SK-N-SH (cell line): ENCODE data around the gene SHLD2. TPM values are rescaled to one million over a fixed set of nuclear protein-coding genes. Genes with fewer than 3 reads are reported as not detected.
"Not testable (repeated sequence)": the region's sequence is repeated elsewhere in the genome, so short reads cannot be mapped to it uniquely, and the experiment has no call there.

Source experiments
- CTCF ChIA-PET: fragments of 300-600, 350-600 bp; formaldehyde crosslinking; extraction: SDS; loops from one replicate; lab custom pipeline; 2021; lab: Yijun Ruan, JAX
- POLR2A ChIA-PET: fragments of 350-600 bp; sonication (Branson Sonifier 250); formaldehyde crosslinking; extraction: SDS; loops from one replicate; lab custom pipeline; 2020; ENCODE audit warnings: antibody characterized with exemption, inconsistent platforms; lab: Yijun Ruan, JAX
- DNase-seq: peaks from one replicate; pipeline ENCODE4 v3.0.0; 2012
- H2AFZ ChIP-seq: fragments of 200-600 bp; sonication (generic); 2 replicates; pipeline ENCODE4 v1.8.1; 2016; ENCODE audit warnings: antibody characterized with exemption, mild to moderate bottlenecking, low read depth
- H3F3A ChIP-seq: fragments of 200-600 bp; sonication (generic); replicated peaks from 2 replicates; pipeline ENCODE3; 2016; ENCODE audit warnings: antibody characterized with exemption, mild to moderate bottlenecking; ENCODE audit not compliant: insufficient read depth
- H3K27ac ChIP-seq, 2 experiments: fragments of 200-500 bp in 1 of 2; fragments of 200-600 bp in 1 of 2; sonication (Bioruptor generic) in 1 of 2; sonication (generic), shearing (Covaris generic) in 1 of 2; 2 replicates each; pipeline versions ENCODE4 v1.5.1 to v1.6.1; 2014 to 2016; ENCODE audit warnings: low read depth in 2 of 2, inconsistent platforms in 1 of 2, low read length in 1 of 2, mild to moderate bottlenecking in 1 of 2, mixed read lengths in 1 of 2
- H3K27me3 ChIP-seq: fragments of 200-600 bp; sonication (generic), shearing (Covaris generic); 2 replicates; pipeline ENCODE4 v1.6.1; 2016; ENCODE audit warnings: mixed run types; ENCODE audit not compliant: insufficient read depth
- H3K36me3 ChIP-seq, 2 experiments: fragments of 200-500 bp in 1 of 2; fragments of 200-600 bp in 1 of 2; sonication (Bioruptor generic) in 1 of 2; sonication (generic) in 1 of 2; replicated peaks in 1 of 2; 2 replicates each; pipeline versions ENCODE3 to v1.5.1; 2014 to 2016; ENCODE audit warnings: low read length in 1 of 2, mild to moderate bottlenecking in 1 of 2; ENCODE audit not compliant: insufficient read depth in 2 of 2, control insufficient read depth in 1 of 2
- H3K4me1 ChIP-seq, 2 experiments: fragments of 200-500 bp in 1 of 2; fragments of 200-600 bp in 1 of 2; sonication (Bioruptor generic) in 1 of 2; sonication (generic), shearing (Covaris generic) in 1 of 2; 2 replicates each; pipeline versions ENCODE4 v1.5.1 to v1.6.1; 2014 to 2016; ENCODE audit warnings: low read depth in 1 of 2, low read length in 1 of 2, mixed run types in 1 of 2; ENCODE audit not compliant: insufficient read depth in 2 of 2, control insufficient read depth in 1 of 2
- H3K4me2 ChIP-seq: fragments of 200-600 bp; sonication (generic), shearing (Covaris generic); 2 replicates; pipeline ENCODE4 v1.6.1; 2017; ENCODE audit warnings: mixed run types
- H3K4me3 ChIP-seq, 2 experiments: fragments of 200-500 bp in 1 of 2; fragments of 200-600 bp in 1 of 2; sonication (Bioruptor generic) in 1 of 2; sonication (generic), shearing (Covaris generic) in 1 of 2; 2 replicates each; pipeline versions ENCODE4 v1.5.1 to v1.8.1; 2014 to 2016; ENCODE audit warnings: low read depth in 2 of 2, inconsistent platforms in 1 of 2, low read length in 1 of 2, mild to moderate bottlenecking in 1 of 2, mixed read lengths in 1 of 2, moderate library complexity in 1 of 2
- H3K79me2 ChIP-seq: fragments of 200-600 bp; sonication (generic); 2 replicates; pipeline ENCODE4 v1.8.1; 2017; ENCODE audit warnings: mild to moderate bottlenecking; ENCODE audit not compliant: insufficient read depth
- H3K9ac ChIP-seq: fragments of 200-600 bp; sonication (generic); 2 replicates; pipeline ENCODE4 v1.6.1; 2017; ENCODE audit warnings: mixed run types
- H3K9me2 ChIP-seq: fragments of 200-600 bp; sonication (generic); 2 replicates; pipeline ENCODE4 v1.6.1; 2017; ENCODE audit warnings: mixed run types
- H3K9me3 ChIP-seq: fragments of 200-600 bp; sonication (generic); 2 replicates; pipeline ENCODE4 v1.6.1; 2017; ENCODE audit warnings: mixed run types, mild to moderate bottlenecking, moderate library complexity
- H4K20me1 ChIP-seq: fragments of 200-600 bp; sonication (generic); 2 replicates; pipeline ENCODE4 v1.6.1; 2017; ENCODE audit warnings: mild to moderate bottlenecking, mixed run types; ENCODE audit not compliant: insufficient read depth
- WGBS: methylation state at CpG from one replicate; pipeline ENCODE4 v1.1.6; 2017; ENCODE audit warnings: low lambda C conversion rate; 5-methylcytosine and 5-hydroxymethylcytosine counted together
- polyA plus RNA-seq, 3 experiments: library from polyadenylated mRNA; depleted of rRNA; stranded (reverse); fragments of >200 nt; gene quantifications; 2 replicates each; pipeline ENCODE4 v1.2.3, GENCODE V29; 2012
- TF ChIP-seq, protein P1 (sequence below): fragments of 200-600 bp; sonication (generic); IDR thresholded peaks from 2 replicates; pipeline ENCODE4 v1.6.1; 2017; ENCODE audit warnings: antibody characterized with exemption, mild to moderate bottlenecking, moderate library complexity

The SHLD2 gene
- polyA plus RNA-seq, 1 of the 3 experiments (the other 2 are of a cell fraction) = 4.7 TPM

DNA sequence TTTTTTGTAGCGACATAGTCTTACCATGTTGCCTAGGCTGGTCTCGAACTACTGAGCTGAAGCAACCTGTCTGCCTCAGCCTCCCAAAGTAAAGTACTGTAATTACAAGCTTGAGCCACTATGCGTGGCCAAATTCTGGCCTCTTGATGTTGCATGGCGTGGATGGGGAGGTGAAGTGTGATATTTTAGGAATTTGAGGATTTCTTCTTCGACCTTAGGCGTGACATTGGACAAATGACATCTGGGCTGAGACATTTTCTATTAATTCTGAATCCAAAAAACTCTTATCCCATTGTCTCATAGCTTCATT, 48.1 kb downstream of the SHLD2 start:
- 96% methylated on average over 6 of the region's 6 CpGs for WGBS
- H3K9me2 ChIP-seq, DNase-seq, H3F3A ChIP-seq, H3K36me3 ChIP-seq, H3K27ac ChIP-seq, H3K4me3 ChIP-seq, H3K79me2 ChIP-seq, H3K4me2 ChIP-seq, H3K27me3 ChIP-seq, H3K9ac ChIP-seq, H4K20me1 ChIP-seq, H3K9me3 ChIP-seq, CTCF ChIA-PET, POLR2A ChIA-PET, H2AFZ ChIP-seq, H3K4me1 ChIP-seq: not testable (repeated sequence)

DNA sequence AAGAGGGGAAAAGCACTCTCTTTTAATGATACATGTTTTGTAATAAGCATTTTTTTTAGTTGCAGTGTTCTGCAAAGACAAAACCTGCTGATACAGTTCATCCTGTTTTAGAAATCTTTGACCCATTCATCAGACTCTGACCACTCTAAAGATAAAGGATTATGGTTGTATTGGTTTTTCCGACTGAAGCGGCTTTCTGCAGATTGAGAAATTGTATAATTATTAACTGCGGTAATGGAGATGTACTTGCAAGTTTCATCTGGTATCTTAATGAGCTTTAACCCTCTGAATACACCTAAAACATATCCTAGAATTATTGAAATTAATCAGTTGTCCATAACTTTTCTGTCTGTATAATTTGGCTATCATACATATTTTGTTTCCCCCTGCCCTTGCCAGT, 50.6 kb downstream of the SHLD2 start:
- H3K4me1 ChIP-seq, POLR2A ChIA-PET, H3F3A ChIP-seq, DNase-seq, H3K4me3 ChIP-seq, H3K4me2 ChIP-seq, H3K9me3 ChIP-seq, H3K27ac ChIP-seq, CTCF ChIA-PET, H3K27me3 ChIP-seq, H2AFZ ChIP-seq, H3K9ac ChIP-seq, H3K9me2 ChIP-seq, H3K36me3 ChIP-seq, H3K79me2 ChIP-seq, H4K20me1 ChIP-seq: not testable (repeated sequence)
- 100% methylated on average over 3 of the region's 3 CpGs for WGBS

DNA sequence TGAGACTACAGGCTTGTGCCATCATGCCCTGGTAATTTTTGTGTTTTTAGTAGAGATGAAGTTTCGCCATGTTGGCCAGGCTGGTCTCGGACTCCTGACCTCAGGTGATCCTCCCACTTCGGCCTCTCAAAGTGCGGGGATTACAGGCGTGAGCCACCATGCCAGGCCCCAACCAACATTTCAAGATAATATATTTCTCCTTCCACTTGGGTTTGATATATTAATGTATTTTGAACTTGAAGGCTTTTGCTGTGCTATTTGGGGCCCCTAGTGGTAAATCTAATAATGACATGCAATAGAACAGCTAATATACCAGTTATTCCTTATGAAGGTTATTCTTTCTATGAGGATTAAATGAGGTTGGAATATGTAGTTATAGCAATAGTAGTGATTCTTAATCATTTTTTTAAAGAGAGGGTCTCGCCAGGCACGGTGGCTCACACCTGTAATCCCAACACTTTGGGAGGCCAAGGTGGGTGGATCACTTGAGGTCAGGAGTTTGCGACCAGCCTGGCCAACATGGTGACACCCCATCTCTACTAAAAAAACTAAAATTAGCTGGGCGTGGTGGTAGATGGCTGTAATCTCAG, 54.1 kb downstream of the SHLD2 start:
- H3K9me3 ChIP-seq, POLR2A ChIA-PET, H3K4me1 ChIP-seq, H3K27me3 ChIP-seq, H3K36me3 ChIP-seq, H3K4me2 ChIP-seq, DNase-seq, H3K4me3 ChIP-seq, H2AFZ ChIP-seq, H3K9ac ChIP-seq, CTCF ChIA-PET, H4K20me1 ChIP-seq, H3K27ac ChIP-seq, H3K79me2 ChIP-seq, H3K9me2 ChIP-seq, H3F3A ChIP-seq: not testable (repeated sequence)
- 90% methylated on average over 8 of the region's 9 CpGs for WGBS
- TF ChIP-seq, protein P1, sequence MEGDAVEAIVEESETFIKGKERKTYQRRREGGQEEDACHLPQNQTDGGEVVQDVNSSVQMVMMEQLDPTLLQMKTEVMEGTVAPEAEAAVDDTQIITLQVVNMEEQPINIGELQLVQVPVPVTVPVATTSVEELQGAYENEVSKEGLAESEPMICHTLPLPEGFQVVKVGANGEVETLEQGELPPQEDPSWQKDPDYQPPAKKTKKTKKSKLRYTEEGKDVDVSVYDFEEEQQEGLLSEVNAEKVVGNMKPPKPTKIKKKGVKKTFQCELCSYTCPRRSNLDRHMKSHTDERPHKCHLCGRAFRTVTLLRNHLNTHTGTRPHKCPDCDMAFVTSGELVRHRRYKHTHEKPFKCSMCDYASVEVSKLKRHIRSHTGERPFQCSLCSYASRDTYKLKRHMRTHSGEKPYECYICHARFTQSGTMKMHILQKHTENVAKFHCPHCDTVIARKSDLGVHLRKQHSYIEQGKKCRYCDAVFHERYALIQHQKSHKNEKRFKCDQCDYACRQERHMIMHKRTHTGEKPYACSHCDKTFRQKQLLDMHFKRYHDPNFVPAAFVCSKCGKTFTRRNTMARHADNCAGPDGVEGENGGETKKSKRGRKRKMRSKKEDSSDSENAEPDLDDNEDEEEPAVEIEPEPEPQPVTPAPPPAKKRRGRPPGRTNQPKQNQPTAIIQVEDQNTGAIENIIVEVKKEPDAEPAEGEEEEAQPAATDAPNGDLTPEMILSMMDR = peak; percentile 44

DNA sequence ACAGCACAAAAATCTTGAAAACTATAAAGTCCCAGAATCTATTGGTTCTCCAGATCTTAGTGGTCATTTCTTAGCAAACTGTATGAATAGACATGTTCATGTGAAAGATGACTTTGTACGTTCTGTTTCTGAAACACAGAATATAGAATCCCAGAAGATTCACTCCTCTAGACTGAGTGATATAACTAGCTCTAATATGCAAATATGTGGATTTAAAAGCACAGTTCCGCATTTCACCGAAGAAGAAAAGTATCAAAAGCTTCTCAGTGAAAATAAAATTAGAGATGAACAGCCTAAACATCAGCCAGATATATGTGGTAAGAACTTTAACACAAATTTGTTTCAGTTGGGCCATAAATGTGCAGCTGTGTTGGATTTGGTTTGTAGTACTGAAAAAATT, 56.5 kb downstream of the SHLD2 start:
- H3K4me1 ChIP-seq, H3K4me3 ChIP-seq, H2AFZ ChIP-seq, H3K9ac ChIP-seq, DNase-seq, H3K79me2 ChIP-seq, H3K9me2 ChIP-seq, H3K36me3 ChIP-seq, H3K27ac ChIP-seq, H3K9me3 ChIP-seq, H3K27me3 ChIP-seq, POLR2A ChIA-PET, H3F3A ChIP-seq, CTCF ChIA-PET, H3K4me2 ChIP-seq, H4K20me1 ChIP-seq: not testable (repeated sequence)
- WGBS = 92% methylated on average over 3 of the region's 3 CpGs

DNA sequence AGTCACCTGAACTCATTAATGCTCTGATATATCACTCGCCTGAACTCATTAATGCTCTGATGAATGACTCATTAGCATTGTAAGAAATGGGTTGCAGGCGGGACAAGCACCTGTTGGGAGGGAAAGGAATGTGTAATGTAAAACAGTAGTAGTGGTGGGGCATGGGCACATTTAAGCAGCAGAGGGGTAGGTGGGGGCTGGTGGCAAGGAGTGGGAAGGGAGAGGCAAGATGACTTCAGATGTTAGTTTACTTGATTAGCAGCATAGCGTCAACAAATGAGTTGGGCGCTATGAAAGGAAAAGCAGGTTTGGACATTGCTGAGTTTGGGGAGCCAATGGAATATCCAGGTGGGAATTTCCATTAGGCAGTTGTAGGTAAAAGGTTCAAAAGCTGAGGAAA, 61.8 kb downstream of the SHLD2 start:
- H3K9ac ChIP-seq, CTCF ChIA-PET, H3K36me3 ChIP-seq, H3K79me2 ChIP-seq, H3K4me3 ChIP-seq, H3K4me2 ChIP-seq, H3F3A ChIP-seq, DNase-seq, H3K9me2 ChIP-seq, POLR2A ChIA-PET, H3K27ac ChIP-seq, H2AFZ ChIP-seq, H4K20me1 ChIP-seq, H3K27me3 ChIP-seq, H3K4me1 ChIP-seq, H3K9me3 ChIP-seq: not testable (repeated sequence)
- WGBS = 97% methylated on average over 4 of the region's 4 CpGs

DNA sequence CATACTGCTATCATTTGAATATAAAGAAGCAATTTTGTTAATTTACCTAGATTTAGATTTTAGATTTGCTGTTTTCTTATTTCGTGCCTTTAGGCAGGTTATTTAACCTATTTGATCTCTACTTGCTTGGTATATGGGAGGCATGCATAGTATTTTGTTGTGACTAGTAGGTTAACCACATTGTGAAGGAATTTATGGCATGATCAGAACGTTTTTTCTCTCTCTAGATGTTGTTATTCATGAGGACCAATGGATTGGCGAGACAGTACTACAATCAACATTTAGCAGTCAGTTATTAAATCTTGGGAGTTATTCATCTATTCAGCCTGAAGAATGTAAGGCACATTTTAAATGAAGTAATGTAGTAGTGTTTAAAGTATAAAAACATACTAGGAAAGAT, 62.8 kb downstream of the SHLD2 start:
- H3K4me3 ChIP-seq, CTCF ChIA-PET, H3F3A ChIP-seq, POLR2A ChIA-PET, H3K4me1 ChIP-seq, H4K20me1 ChIP-seq, H3K27ac ChIP-seq, H3K27me3 ChIP-seq, H3K9ac ChIP-seq, H2AFZ ChIP-seq, H3K79me2 ChIP-seq, DNase-seq, H3K4me2 ChIP-seq, H3K9me2 ChIP-seq, H3K9me3 ChIP-seq, H3K36me3 ChIP-seq: not testable (repeated sequence)
- 82% methylated on average over 3 of the region's 3 CpGs for WGBS
